GM04504 (cell line): ENCODE results near the gene GPATCH11.

ENCODE experiments used
- DNase-seq: peaks from one replicate; pipeline ENCODE4 v3.0.0-alpha.2; 2012; ENCODE audit warnings: low read depth

GPATCH11 gene

DNA sequence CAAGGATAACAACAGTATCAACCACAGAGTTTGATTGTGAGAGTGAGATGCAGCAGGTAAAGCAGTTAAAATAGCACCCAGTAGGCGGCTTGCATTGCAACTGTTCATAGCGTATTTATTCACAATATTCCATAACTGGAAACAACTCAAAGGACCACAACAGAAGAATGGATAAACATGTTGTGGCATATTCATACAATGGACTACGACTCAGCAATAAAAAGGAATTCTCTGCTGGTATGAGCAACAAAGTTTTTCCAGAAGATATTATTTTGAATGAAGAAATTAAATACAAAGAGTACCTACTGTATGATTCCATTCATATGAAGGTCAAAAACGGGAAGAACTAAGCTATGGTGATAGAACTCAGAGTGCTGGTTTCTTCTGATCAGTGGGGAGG is 25.2 kb downstream of the GPATCH11 start:
- no peak for DNase-seq

DNA sequence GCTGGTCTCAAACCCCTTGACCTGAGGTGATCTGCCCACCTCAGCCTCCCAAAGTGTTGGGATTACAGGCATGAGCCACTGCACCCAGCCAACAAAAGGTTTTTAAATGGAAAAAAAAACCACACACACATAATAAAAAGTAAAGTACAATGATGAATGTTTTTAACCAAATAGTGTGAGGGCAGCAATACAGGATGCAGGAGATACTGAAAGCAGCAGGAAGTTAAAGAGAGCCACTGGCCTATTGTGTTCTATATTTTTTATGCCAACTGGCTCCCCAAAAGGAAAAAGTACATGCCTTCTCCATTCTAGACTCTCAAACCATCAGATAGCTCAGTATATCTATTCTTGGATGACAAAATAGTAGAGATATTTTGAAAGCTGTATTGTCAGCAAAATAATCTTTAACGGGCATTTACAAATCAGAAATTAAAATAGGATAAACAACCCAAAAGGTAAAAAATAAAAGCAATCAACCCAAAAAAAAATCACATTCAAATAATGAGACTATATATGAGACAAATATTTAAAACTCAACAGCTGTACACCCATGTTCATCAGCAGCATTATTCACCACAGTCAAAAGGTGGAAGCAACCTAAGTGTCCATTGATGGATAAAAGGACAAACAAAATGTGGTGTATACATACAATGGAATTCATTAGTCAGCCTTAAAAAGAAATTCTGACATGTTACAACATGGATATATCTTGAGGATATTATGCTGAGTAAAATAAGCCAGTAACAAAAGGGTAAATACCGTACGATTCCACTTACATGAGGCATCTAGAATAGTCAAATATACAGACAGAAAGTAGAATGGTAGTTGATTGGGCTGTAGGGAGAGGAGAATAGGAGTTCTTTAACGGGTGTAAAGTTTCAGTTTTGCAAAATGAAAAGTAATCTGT is 26.2 kb downstream of the GPATCH11 start:
- no peak for DNase-seq

DNA sequence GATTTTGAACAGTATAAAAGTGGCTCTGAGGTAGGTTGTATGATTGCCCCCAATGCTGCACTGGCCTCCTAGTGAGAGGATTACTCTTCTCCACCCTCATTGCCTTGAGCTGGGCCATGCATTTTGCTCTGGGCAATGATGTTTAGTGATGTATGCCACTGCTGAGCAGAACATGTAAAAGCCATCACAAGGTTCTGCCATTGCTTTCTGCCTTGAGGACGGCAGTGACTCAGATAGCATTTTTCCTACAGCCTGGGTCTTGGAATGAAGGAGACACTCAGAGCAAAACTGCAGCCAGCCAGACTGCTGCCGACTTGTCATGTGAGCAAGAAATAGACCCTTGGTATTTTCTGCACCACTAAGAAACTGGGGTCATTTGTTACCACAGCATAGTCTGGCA is 27.6 kb downstream of the GPATCH11 start:
- DNase-seq: no peak

- no peak for DNase-seq
These were observed 33.2 kb downstream of the GPATCH11 start for GRCh38 chr2:37117566-37117965.

DNA sequence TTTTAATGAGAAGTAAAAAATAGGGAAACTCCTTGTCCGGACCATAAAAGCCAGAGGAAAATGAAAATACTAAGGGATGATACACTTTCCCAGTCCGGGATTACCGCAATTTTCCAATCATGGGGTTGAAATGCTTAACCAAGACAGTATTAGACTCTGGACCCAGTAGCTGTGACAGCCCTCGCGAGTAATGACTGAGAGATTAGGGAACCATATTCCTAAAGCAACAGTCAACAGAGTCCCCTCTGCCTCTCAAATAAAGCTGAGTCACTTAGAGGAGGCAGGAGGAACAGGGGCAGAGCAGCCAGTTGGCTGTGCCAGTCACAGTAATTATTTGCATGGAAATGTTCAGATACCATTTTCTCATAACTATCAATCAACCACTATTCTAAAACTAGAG is 34.8 kb downstream of the GPATCH11 start:
- no peak for DNase-seq

DNA sequence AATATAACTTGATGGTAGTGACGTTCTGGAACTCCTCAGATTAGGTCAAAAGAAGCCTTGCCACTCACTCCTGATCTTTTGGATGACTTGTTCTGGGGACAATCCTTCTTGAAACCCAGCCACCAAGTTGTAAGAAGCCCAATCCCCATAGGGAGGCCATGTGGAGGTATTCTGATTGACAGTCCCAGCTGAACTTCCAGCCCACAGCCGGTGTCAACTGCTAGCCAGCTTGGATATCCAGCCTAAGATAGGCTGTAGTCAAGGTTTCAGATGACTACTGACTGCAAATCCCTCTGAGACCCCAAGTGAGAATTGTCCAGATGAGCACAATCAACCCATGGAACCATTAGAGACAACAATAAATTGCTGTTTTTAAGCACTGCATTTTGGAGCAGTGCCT is 41.1 kb downstream of the GPATCH11 start:
- no peak for DNase-seq

- DNase-seq: no peak
These were observed 48.6 kb downstream of the GPATCH11 start for GRCh38 chr2:37132914-37133313.

GRCh38 chr2:37142546-37142945 is 58.2 kb downstream of the GPATCH11 start:
- no peak for DNase-seq

DNA sequence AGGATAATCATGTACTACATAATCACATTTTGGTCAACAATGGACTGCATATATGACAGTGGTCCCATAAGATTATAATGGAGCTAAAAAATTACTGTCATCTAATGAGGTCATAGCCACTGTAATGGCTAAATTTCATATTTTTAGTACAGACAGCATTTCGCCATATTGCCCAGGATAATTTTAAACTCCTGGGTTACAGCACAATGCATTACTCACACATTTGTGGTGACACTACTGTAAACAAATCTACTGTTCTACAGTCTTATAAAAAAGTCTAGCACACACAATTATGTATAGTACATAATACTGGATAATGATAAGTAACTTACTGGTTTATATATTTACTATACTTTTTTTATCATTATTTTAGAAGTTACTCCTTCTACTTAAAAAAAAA is 59.7 kb downstream of the GPATCH11 start:
- DNase-seq: no peak

DNA sequence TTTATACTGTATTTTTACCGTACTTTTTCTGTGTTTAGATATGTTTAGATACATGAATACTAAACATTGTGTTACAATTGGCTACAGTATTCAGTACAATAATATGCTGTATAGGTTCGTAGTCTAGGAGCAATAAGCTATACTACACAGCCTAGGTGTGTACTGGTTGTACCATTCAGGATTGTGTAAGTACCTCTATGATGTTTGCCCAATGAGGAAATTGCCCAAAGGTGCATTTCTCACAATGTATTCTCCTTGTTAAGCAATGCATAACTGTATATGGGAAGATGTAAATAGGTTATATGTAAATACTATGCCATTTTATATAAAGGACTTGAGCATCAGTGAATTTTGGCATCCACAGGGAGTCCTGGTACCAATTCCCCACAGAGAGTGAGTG is 61.7 kb downstream of the GPATCH11 start:
- DNase-seq: no peak

DNA sequence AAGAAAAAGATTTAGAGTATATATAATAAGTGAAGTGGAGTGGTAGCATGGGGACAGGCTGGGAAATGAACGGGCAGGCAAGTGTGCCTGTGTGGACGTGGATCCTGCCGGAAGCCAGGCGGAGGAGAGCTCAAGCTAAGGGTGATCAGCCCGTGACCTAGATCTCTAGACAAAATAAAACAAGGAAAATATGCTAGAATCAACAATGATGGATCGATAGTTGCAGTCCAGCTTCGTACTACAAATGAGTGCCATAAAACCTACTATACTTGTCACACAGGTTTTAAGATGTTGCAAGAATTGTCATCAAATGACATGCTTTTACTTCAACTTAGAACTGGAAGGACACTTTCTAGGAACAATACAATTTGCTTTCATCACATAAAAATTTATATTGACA is 64.0 kb downstream of the GPATCH11 start:
- no peak for DNase-seq
